GM19467 (cell line): Measurements from ENCODE around the gene IKZF2.

Experiments used
- ATAC-seq: cut with Tn5 transposase; IDR thresholded peaks from one replicate; pipeline ENCODE4 v1.9.1; 2021; ENCODE audit warnings: mild to moderate bottlenecking, moderate library complexity; ENCODE audit not compliant: unreplicated experiment

The IKZF2 gene

DNA sequence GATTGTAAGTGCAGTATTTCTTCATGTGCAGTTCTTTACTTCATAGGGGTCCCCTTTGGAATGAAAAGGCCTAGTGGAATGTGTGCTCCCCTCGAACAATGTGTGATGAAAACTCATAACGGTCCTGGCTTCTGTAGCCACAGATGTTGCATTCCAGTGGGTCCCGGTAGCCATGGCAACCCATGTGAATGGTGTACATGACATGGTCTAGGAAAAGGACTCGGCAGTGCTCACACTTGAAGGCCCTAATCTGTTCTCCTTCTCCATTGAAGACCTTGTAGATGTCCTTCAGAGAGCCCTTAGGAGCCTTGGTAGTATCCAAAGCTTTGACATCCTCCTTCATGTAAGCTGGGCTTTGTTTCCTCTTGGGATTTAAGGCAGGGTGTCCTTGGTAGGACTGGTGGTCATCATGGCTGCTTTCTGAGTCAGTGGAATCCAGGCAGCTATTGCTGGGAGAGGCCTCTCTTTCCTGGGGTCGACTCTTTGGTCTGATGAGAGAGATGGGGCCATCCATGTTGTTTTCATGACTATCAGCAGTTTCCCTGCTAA is 144.0 kb downstream of the IKZF2 start:
- ATAC-seq: no peak

DNA sequence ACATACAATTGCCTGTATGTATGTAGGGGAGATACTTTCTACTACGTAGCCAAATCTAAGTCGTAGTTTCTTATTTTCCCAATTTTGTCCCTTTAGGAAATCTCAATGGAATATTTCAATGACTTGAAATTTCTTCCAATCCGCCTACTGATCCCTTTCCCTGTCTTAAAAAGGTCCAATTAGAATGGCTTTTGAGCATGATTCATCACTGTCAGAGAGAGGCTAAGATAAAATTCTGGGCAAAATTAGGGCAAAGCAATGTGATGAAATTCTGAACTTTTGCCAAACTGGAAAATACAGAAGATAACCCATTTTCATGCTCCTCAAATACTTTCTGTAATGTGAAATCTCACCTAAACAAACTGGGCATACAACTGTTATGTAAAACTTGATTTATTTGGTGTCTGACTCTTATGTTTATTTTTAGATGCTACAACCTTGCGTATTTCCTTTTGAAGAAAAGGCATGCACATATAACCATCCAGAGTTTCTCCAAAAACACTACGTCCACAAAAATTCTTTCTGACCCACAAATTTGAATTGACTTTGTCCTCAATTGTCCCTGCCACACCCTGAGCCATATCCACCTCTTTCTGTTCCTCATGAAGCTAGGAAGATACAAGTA is 147.1 kb downstream of the IKZF2 start:
- ATAC-seq: no peak

DNA sequence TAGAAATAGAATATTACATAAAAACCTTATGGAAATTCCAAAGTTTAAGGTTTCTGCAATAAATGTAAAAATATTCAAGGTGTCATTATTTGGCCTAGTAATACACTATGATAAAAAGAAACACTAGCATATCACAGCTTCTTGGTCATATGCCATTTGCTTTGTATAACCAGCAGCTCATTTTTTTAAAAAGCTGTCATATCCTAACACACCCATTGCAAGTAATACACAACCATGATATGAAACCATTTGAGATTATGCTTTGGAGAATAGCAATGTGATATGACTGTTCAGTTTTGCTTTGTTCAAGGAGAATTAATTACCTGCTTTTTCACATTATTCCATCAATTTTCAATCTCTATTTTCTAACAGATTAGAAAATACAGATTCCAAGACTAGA is 149.0 kb downstream of the IKZF2 start:
- peak; percentile 40 for ATAC-seq

DNA sequence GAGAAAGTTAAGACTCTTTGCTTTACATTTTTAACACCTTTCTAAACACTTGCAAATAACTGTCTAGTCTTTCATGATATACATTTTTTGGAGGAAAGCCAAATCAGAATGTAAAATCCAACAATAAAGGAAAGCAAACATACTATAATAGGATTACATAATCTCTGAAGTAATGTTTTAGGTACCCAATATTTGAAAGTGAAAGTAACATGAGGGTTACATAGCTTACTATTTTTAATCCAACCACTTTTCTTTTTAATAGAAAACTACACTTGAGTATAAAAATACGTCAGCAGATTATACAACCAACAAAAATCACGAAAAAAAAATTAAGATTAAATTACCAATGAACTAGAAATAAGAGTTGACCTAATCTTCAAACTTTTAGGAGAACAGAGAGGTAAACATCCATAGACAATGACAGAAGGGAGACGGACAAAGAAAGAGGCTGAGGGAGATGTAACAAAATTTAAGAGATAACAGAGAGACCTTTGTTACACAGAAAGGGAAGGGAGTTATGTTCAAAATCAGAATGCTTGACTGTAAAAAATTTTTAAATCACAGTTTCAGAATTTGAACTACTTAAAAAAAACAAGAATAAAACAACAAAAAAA is 150.0 kb downstream of the IKZF2 start:
- ATAC-seq: no peak

DNA sequence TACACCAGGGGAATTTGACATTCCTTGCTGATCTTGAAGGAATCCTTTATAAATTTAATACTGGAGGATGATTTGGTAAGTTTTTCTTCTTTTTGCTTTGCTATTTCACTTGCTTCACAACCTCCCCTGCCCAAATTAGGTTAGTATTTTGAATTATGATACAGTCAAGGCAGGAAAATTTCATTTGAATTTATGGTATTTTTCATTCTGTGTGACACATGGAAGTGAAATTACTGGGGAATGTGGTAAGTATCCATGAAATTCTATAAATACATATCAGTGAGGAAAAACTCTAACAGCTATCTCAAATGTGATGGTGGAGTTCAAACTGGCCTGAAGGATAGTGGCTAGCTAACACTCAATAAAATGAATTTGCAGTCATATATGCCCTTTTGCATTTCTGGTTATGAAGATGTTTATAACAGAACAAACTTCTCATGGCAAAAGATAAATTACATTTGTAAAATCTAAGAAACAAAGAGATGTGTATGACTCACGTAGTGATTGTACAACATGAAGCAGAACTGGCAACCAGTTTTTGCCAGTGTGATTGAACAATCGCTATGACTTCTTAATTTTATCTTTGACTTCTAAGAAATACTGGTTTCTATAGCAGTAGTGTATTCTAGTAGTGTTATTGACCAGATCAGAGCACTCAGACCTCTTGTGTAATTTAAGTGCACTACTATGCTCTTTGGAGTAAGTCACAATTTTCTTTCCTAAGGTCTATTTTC is 152.6 kb downstream of the IKZF2 start:
- ATAC-seq: no peak

DNA sequence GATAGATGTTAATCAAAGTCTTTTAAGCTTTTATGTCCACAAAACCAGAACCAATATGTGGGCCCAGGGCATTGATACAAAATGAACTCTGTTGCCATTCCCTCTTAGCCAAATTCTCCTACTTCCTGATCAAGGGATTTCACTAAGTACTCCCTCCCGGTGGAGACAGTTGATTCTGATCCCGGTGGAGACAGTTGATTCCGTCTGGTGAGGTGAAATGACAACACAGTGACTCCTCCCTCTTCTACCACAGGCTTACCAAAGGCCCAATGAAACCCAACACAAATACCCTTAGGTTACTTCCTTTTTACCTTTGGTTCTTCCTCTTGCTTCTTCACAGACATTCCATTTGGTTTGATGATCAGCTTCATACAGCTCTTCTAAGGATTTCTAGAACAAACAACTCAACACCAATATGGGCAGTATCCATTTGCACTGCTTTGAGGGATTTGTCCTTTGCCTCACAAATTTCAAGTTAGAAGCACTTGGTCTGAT is 153.8 kb downstream of the IKZF2 start:
- no peak for ATAC-seq

DNA sequence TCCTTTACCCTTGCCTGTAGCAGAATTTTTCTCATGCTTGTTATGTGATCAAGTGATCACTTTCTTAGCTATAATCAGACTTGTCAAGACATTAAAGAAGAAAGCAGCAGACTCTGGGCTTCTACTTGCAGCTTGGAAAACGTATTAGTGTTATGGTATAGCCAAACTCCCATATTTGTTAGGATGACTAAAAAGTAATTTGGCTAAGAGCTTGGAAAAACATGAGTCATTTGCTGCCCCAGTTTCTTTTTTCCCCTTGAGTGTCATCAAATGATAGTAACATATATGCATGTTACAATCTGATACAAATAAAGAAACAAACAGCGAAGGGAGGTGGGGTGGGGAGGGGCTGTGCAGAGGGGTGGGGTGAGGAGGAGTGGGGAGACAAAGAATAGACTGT is 155.5 kb downstream of the IKZF2 start:
- ATAC-seq: no peak

DNA sequence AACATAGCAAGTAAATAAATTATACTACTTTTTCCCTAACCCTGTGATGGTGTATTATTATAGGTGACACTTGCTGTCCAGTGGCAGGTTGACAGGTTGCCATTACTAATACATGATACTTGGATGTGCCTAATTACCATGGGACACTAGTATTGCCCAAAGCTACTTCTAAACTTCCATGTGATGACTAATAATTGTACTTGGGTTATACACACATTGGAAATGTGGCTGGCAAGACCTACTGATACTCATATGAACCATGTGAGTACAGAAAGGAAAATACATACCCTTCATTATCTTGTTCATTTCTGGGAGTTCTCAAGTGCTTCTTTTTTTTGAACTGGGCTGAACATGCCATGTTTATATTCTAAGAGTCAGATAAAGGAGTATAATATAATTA is 156.4 kb downstream of the IKZF2 start:
- ATAC-seq: no peak

DNA sequence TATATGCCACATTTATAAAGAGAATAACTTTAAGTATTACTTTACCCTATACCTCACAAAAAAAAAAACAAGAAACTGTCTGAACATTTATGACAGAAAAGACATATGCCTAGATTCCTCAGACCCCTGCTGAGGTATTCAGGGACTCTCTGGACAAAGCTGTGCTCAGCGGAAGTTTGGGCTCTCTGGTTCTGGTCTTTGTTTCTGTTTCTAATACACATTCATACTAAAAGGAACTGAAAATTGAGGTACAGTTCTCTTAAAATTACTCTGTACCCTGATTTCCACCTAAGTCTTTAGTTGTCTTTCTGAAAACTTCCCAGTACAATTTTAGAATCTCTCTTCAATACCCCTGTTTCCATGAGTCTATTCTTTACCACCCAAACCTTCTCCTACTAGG is 160.3 kb downstream of the IKZF2 start:
- no peak for ATAC-seq

DNA sequence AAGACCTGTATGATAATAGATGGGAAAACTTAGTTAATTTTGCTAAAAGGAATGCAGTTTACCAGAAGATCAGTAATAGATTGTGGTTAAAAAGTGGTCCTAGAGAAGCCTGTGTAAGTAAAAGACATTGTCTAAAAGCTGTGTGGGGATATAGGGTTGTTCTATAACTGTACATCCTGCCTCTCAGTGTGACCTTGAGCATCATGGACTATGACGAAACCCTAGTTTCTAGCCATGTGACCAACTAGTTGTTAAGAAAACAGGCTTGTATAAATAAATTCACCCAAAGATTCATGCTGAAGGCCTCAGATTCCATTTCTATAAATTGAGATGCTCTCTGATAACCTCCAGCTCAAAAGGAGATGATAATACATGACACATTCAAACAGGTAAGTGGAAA is 160.7 kb downstream of the IKZF2 start:
- ATAC-seq: no peak

DNA sequence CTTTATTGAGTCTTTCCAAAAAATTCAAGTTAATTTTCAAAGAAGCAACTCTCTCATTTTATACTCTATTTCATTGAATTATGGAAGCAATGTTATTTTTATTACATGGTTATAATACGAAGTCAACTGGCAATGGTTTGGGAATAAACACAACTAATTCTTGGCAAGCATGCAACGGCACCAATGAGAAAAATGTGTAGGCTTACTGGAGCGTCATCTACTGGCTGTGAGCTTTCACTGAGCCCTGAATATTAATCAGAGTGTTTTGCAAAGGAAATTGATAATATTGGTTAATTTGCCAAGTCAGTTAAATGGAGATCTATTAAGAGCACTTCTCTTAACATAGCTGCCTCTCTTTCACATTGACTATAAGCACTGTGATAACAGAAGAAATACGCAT is 163.9 kb downstream of the IKZF2 start:
- ATAC-seq: no peak

DNA sequence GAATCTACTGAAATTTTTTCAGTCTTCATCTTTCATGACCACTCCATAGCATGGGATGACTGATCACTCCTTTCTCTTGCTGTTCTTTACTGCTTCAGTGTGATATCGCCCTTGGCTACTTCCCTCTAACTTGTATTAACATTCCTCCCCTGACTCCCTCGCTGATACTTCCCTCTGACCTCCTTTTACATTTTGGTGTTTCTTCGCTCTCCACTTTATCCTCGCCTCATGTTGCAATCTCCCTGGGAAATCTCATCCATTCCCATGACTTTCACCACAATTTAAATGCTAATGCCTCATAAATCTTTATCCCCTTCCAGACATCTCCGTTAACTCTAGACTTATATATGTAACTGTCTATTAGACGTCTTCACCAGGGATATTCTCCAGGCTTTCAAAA is 167.3 kb downstream of the IKZF2 start:
- no peak for ATAC-seq

DNA sequence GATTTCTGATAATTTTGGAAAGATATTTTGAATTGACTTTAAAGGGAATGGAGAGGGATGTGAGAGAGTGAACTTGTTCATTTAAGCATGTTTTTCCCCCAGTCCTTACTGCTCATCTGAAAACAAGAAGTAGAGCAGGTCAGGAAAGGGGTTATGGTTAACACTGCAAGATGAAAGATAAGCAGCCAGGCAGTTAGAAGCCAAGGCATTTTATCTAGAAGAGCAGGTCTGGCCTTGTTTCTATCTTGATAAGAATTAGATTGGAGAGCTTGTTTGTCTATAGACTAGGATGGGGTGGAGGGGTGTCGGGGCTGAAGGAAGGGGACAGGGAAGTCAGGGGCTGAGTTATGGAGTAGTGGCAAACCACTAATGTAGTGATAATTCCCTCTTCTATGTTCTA is 171.6 kb downstream of the IKZF2 start:
- ATAC-seq: no peak

DNA sequence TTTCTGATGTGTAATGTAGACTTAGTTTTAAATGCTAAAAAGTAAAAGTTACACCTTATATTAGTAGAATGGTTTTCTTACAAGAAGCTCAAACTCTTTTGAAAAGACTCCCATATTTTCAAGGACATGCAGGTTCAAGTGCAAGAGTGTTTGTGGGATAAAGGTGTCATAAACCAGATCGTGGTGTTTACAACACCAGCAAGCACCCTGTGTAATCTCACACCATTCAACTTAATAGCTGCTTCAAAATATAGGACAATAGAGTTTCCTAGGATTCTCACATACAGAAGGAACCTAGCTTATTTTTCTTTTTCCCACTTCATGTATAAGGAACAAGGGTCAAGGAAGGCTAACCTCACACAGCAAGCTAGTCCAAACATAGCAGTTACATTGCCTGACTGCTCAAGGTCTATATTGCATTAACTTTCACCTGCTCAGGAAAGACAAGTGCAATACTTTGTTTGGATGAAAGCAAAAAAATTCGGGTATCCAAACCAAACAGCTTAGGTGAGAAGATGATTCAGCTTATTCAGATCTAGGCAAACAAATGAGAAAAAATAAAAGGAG is 172.3 kb downstream of the IKZF2 start:
- ATAC-seq: no peak

DNA sequence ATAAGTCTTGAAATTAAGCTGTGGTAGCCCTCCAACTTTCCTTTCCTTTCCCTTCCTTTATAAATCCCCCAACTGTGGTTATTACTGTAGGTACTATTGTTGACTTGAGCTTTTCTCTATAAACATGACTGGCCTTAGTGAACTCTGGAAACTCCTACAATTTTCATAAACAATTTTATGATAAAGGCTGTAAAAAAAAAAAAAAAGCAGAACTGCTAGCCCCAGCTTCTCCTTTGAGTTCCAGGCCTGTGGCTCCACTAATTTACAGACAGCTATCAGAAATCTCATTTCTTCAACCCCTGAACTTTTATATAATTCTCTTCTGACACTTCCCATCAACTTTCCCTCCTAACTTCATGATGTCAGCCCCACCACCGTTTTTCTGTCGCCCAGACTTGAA is 174.3 kb downstream of the IKZF2 start:
- ATAC-seq: no peak

DNA sequence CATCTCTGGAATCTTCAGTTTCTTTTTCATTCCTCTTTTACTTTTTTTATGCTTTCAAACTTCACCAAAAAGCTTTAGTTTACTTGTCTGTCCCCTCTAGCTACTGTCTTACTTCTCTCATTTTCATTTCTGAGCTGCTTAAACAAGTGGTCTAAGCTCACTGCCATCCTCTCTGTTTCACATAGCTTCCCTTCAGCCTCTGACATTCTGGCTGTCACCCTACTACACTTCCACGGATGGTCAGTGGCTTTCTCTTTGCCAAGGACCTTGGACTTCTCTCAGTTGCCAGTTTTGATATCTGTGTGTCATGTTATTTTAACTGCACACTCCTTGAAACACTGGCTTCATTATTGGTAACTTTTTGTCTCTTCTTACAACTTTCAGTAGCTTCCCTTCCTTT is 176.1 kb downstream of the IKZF2 start:
- ATAC-seq: no peak

DNA sequence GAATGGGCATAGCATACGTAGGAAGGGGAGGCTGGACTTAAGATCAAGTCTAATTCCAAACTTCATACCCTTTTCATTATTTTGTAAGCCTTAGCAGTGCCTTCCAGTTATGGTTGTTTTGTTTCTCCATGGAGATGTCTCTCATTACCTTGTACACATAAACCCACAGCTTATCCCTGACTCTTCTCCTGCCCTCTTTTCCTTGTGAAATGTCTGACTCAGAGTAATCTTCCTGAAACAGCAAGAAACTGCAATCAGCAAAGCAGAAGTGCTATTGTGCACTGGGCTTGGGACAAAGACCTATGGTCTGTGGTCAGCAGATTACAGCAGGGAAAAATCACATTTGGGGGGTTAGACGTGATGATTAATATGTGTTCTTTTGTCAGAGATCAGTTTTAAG is 176.7 kb downstream of the IKZF2 start:
- ATAC-seq: no peak

DNA sequence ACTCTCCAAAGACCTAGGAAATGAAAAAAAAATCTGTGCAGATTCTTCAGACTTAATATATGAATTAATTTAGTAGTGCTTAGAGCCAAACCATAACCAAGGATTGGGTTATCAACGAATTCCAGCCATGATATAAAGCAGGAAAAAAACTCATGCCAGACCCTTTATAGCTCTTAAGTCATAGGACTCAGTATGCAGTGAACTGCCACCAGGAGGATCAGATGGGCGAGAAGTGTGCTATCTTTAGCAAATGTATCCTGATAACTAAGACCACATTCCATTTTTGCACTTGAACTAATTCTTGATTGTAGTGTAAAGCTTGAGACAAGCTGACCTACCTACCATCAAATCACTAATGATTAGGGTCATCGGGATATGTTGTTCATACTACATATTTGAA is 178.1 kb downstream of the IKZF2 start:
- no peak for ATAC-seq

DNA sequence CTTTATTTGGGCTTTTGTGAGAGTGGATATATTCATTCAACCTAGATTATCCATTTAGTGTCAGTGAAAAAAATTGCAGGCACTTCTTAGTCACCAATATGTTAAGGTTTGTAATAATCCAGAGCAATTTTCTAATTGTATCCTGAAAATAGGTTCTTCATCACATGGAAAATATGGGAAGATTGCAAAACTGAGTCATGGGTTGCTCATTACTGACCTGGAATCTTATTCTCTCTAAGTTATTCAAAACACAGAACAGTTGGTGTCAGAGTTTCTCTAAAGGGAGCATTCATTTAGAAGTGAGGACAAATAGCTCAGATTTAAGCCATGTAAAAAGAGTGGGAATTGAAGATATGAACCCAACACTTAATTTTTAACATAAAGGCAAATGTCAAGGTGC is 181.3 kb downstream of the IKZF2 start:
- ATAC-seq: no peak

DNA sequence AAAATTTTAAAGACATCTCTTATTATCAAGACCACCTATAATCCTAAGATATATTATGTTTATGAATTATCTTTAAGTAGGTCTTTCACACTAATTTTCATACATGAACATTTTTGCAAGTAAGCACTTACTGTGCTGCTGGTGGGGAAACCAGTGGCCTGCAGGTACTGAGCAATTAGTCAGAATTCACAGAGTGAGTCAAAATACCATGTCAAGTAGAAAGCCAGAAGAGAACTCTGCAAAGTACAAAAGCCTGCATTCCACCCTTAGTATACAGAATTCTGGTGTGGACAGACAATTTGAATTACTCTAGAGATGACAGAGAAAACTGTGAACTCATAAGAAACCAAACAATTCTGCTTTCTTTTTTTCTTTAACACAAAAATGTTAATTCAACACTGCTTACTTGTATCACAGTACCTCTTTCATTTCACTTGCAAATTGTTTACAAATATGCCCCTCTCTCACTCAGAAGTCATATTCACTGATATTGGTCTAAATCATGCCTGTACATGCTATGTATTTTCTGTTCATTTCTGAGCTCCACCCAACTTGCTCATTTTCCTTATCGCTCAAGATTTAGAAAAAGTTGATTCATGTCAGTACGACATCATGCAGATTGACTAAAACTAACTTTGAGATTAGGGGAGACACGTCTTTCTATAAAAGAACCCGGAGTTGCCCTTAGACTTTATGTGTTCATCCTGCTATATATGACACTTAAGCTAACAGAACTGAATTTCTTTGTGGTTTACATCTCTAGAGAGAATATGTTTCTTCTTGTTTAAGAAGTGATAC is 182.9 kb downstream of the IKZF2 start:
- no peak for ATAC-seq

DNA sequence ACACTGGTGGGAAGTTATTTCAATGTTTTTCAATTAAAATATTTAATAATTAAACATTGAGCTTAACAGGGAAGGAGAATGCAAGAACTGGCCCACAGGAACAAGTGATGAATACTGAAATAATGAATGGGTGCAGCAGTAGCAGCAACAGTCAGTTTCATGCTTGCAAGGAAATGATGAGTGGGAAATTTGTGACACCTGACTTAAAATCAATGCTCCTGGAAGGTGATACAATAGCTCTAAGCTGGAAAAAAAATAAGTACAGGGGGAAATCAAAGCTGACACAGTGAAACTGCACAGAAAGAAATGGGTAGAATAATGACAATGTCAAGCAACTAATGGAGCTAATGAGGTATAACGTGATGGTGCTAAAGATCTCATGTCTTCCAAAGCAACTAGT is 184.5 kb downstream of the IKZF2 start:
- no peak for ATAC-seq
